ENCODE results near the gene SRGAP1. TPM values are rescaled to one million over a fixed set of nuclear protein-coding genes. Genes with fewer than 3 reads are reported as not detected.
A peak's percentile ranks its signal among the peaks of the same experiment; 100 is the strongest.

The SRGAP1 gene
- total and polyA plus RNA-seq, 8 donors, result 9.6 to 15.6 (median 11.7) TPM

DNA sequence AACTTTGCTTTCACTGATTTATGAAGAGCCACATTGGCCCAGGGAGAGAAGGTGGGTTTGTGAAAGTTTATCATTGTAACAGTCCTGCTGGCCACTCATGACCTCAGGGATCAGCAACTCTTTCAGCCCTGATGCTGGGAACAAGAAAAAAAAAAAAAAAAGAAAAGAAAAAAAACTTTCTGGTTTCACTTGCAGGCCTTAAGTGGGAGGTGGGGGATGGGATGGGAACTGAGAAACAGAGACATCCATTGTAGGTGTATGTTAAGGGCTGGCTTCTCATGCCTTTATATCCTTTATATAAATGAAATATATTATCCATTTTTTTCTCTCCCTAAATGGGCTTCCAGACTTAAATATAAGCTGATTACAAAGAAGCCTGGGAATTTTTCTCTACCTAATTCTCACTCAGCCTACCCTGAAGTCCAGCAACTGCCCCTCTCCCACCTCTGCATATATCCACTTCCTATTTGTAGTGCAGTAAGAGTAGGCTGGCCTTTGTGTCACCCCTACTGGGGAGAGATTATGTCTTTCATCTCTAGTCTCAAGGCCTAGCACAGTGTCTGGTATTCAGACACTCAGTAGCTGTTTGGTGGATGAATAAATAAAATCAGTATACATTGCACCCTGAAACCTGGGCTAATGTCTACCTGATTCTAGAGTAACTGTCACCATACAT lies 190.5 kb downstream of the SRGAP1 start:
- Histone ChIP-seq H3K27ac (no peak overlapping the region), H3K36me3 (no peaks in the 10 kb centered on the region), H3K4me1 (no peaks in the 10 kb centered on the region), H3K9me3 (peaks cover 0 to 7% of the 10 kb centered on the region in 2 donors), H3K27me3 (no peaks in the 10 kb centered on the region), H3K4me3 (no peak overlapping the region)
- DNase-seq (no peak), ATAC-seq (no peak)
- intact Hi-C loops (cut with DNase I), result no loop called here
- TF ChIP-seq, protein P1, sequence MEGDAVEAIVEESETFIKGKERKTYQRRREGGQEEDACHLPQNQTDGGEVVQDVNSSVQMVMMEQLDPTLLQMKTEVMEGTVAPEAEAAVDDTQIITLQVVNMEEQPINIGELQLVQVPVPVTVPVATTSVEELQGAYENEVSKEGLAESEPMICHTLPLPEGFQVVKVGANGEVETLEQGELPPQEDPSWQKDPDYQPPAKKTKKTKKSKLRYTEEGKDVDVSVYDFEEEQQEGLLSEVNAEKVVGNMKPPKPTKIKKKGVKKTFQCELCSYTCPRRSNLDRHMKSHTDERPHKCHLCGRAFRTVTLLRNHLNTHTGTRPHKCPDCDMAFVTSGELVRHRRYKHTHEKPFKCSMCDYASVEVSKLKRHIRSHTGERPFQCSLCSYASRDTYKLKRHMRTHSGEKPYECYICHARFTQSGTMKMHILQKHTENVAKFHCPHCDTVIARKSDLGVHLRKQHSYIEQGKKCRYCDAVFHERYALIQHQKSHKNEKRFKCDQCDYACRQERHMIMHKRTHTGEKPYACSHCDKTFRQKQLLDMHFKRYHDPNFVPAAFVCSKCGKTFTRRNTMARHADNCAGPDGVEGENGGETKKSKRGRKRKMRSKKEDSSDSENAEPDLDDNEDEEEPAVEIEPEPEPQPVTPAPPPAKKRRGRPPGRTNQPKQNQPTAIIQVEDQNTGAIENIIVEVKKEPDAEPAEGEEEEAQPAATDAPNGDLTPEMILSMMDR (IDR thresholded peaks at IDR 0.05), result no peak

DNA sequence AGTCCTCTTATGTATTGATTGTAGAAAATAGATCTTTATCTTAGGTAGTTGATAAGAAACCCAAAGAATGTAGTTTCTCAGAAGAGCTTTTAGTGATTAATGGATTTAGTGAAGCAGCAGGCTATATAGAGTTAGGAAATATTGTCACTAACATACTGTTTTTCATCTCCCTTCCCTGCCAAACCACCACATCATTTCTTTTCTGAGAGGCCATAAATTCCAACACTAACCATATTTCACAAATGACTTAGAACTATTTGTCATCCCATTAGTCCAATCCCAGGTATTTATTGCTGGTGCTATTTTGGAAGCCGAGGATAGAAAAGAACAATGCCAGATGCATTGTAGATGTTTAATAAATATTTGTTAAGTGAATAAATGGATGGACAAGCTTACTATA lies 191.9 kb downstream of the SRGAP1 start:
- H3K27me3 ChIP-seq, result no peaks in the 10 kb centered on the region
- TF ChIP-seq, protein P1 (IDR thresholded peaks at IDR 0.05), result no peak
- H3K9me3 ChIP-seq, result peaks cover 0 to 7% of the 10 kb centered on the region in 2 donors
- DNase-seq (no peak), ATAC-seq (no peak)
- H3K27ac ChIP-seq, result no peak overlapping the region
- H3K36me3 ChIP-seq, result no peaks in the 10 kb centered on the region
- intact Hi-C loops (cut with DNase I), result no loop called here
- no peak overlapping the region for H3K4me3 ChIP-seq
- H3K4me1 ChIP-seq, result no peaks in the 10 kb centered on the region

DNA sequence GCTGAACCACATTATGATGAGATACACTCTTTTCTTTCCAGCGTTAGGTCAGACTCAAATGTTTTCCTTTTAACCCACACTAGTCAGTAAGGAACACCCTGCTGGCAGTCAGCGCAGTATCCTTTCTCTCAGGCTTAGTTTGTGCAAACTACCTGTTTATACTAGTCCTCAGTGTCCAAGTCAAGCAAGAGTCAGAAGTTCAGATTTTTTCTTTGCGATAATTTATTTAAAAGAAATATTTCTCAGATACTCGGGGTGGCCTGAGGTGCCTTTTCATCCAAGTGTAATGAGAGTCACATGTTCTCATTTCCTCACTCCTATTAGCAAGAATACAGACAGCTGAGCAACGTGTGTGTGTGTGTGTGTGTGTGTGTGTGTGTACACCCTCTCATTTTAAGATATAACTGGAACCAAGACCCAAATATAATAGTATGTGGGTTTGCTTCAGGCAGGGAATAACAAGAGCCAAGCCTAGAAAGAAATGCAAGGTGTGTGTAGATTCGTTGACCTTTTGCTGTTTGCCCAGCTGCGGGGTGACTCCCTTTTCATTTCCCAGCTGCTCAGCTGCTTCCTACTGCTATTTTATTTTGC lies 194.9 kb downstream of the SRGAP1 start:
- ATAC-seq (peak; percentile 67), DNase-seq (peak in 2 of 4 donors; percentile 6 to 24)
- Histone ChIP-seq H3K4me1 (no peaks in the 10 kb centered on the region), H3K27ac (peak overlapping the region in 1 of 2 donors; percentile 51), H3K4me3 (no peak overlapping the region), H3K27me3 (no peaks in the 10 kb centered on the region), H3K36me3 (no peaks in the 10 kb centered on the region), H3K9me3 (no peaks in the 10 kb centered on the region)
- intact Hi-C loops (cut with DNase I), result no loop called here
- TF ChIP-seq, protein P1 (IDR thresholded peaks at IDR 0.05), result no peak

DNA sequence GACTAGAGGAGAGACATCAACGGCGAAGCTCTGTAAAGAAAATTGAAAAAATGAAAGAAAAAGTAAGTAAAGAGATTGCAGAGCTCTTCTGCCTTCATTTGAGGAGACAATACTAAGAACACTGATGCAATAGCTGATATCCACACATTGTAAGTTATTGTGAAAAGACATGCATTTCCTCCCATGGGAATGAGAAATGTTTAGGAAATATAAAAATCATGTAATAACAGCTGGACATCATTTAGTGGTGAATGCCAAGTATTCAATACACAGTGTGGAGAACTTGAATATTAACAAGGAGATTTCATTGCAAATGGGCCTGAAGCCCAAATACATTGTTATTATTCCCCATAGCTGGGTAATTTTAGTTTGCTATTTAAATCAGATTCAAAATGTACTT lies 198.4 kb downstream of the SRGAP1 start:
- H3K4me3 ChIP-seq, result no peak overlapping the region
- H3K36me3 ChIP-seq, result no peaks in the 10 kb centered on the region
- TF ChIP-seq, protein P1 (IDR thresholded peaks at IDR 0.05), result no peak
- no peaks in the 10 kb centered on the region for H3K27me3 ChIP-seq
- no peaks in the 10 kb centered on the region for H3K9me3 ChIP-seq
- intact Hi-C loops (cut with DNase I), result no loop called here
- H3K4me1 ChIP-seq, result no peaks in the 10 kb centered on the region
- ATAC-seq, result no peak
- no peak overlapping the region for H3K27ac ChIP-seq
- peak in 2 of 4 donors; percentile 28 to 71 for DNase-seq

DNA sequence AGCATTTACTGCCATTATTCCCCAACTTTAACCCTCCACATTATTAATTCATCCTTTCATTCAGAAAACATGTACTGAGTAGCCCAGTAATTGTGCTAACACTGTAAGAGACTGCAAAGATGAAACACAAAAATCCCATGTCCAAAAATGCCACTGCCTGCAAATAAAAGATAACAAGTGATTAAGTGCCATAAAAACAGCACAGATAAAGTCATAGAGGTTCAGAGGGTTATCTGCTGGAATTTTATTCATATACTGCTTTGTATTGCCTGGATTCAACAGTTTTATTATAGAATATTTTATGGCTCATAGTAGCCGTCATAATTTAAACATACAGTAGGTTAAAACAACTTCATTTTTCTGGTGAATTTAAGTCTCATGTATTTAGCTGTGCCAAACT lies 199.7 kb downstream of the SRGAP1 start:
- Histone ChIP-seq H3K9me3 (no peaks in the 10 kb centered on the region), H3K27me3 (no peaks in the 10 kb centered on the region), H3K4me1 (no peaks in the 10 kb centered on the region), H3K36me3 (no peaks in the 10 kb centered on the region), H3K4me3 (no peak overlapping the region), H3K27ac (no peak overlapping the region)
- DNase-seq, result no peak
- ATAC-seq, result no peak
- intact Hi-C loops (cut with DNase I), result no loop called here
- TF ChIP-seq, protein P1 (IDR thresholded peaks at IDR 0.05), result no peak
